ENCODE results near the gene PXYLP1.
"Not testable (repeated sequence)": the region's sequence is repeated elsewhere in the genome, so short reads cannot be mapped to it uniquely, and the experiment has no call there.

The PXYLP1 gene, protein sequence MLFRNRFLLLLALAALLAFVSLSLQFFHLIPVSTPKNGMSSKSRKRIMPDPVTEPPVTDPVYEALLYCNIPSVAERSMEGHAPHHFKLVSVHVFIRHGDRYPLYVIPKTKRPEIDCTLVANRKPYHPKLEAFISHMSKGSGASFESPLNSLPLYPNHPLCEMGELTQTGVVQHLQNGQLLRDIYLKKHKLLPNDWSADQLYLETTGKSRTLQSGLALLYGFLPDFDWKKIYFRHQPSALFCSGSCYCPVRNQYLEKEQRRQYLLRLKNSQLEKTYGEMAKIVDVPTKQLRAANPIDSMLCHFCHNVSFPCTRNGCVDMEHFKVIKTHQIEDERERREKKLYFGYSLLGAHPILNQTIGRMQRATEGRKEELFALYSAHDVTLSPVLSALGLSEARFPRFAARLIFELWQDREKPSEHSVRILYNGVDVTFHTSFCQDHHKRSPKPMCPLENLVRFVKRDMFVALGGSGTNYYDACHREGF

DNA sequence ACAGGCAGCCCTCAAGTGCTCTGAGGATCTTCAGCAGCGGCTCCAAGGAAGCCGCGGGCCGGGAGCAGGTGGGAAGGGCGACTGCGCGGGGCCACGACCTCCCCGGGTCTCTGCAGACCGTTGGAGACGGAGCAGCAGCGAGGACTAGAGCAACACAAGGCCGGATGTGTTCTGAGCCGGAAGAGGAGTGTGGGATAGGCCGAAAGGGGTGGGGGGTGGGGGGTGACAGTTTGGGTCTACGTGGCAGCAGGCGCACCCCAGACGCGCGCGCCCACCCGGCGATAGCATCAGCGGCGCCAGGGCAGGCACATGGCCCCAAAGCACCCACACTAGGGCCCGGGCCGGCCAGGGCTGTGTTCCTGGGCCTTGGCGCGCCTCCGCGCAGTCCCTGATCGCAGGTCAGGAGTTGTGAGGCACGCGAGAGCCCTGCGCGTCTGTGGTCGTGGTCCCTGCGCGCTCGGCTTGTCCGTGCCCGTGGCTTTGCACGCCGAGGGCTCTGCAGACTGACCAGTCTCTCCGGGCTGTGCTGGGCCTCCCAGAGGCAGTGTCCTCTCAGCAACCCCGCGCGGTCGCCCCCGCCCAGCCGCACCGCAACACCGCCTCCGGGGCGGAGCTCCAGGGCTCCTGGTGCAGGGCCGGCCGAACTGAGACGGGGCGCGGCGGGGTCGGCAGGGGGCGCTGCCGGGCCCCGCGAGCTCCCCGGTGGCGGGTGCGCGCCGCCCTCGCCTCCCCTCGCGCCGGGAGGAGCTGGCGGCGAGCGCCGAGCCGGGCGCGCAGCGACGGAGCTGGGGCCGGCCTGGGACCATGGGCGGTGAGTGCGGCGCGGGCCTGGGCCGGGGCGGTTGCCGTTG, at the start of gene PXYLP1:
Gene PXYLP1, plus strand, starts transcription at position 725 of the 851 bp plus-strand sequence. CDS start 28,351 bp downstream, outside the sequence.
- H3K27ac ChIP-seq, result no peak within 1 kb of the TSS
- peak; percentile 18 for DNase-seq (ENCODE audit: low read depth, low spot score)

DNA sequence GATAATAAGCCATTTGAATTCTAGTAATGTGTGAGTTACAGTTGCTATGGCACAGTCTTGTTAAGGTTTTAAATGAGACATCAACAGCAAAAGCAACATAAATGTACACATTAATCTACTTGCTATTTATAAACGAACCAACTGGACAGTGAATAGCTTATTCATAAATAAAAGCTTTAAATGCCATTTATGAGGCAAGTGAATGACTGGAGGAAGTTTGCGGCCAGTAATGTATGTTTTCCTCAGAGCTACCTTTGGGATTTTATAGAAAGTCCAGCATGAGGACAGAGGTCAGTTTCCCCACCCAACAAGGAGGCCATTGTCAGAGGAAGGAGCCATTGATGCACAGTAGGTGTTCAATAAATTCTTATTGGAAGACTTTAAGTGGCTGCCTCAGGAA, 48.0 kb upstream of the PXYLP1 start:
- H3K27ac ChIP-seq, result no peak overlapping the region

DNA sequence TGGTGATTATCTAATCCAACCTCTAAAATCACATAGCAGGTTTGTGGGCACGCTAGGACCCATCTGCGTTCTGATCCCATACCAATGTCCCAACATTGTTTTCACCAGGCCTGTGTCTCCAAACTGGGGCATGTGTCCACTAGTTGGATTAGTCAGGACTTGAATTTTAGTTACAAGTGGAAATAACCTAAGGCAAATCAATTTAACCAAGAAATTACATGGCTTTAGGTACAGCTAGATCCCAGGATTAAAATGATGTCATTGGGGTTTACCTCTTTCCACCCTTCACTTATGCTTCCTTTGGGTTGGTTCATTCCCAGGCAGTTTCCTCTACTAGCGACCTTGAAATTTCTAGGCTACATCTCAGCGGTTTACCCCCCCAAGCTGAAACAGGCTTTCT, 47.2 kb upstream of the PXYLP1 start:
- no peak overlapping the region for H3K27ac ChIP-seq
- DNase-seq (ENCODE audit: low read depth, low spot score), result peak; percentile 49

More for the DNA sequence above, 48.0 kb upstream of the PXYLP1 start:
- no peak for DNase-seq (ENCODE audit: low read depth, low spot score)

GRCh38 chr3:141191097-141191749, 40.4 kb upstream of the PXYLP1 start:
- DNase-seq (ENCODE audit: low read depth, low spot score), result peak; percentile 24
- H3K27ac ChIP-seq, result no peak overlapping the region

DNA sequence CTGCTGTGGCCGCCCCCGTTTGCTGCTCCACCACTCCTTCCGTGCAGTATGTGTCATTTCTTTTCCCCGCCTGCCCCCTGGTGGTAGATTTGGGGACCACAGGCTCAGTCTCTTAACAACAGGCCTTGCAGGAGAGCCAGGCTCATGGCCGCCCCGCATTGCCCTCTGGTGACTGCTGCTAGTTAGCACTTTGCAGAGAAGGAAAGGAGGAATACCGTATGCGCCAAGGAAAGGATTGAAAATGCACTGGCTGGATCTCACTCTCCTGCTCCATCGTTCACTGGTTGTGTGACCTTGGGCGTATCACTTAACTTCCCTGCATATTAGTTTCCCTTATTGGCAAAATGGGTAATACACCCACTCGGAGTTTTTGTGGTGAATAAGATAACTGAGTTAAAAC, 39.3 kb upstream of the PXYLP1 start:
- no peak overlapping the region for H3K27ac ChIP-seq
- DNase-seq (ENCODE audit: low read depth, low spot score), result peak; percentile 57

- no peak for DNase-seq (ENCODE audit: low read depth, low spot score)
- no peak overlapping the region for H3K27ac ChIP-seq
Observed at GRCh38 chr3:141193066-141193830, 38.4 kb upstream of the PXYLP1 start.

- no peak overlapping the region for H3K27ac ChIP-seq
- DNase-seq (ENCODE audit: low read depth, low spot score), result no peak
Observed at GRCh38 chr3:141201122-141201521, 30.5 kb upstream of the PXYLP1 start.

DNA sequence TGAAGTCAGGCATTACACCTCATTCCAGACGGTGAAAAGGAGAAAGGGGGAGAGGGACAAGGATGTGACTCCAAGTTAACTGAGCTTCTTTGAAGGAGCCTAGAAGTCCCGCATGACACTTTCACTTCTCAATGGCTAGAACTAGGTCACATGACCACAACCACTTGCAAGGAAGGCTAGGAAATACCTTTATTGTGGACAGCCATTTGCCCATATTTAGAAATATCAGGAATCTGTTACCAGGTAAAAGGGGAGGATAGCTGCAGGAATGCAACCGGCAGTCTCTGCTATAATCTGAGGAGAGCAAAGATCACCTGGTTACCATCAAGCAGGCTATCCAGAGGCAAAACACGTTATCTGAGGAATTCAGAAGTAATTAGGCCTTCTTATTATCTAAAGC, 28.9 kb upstream of the PXYLP1 start:
- H3K27ac ChIP-seq, result no peak overlapping the region
- no peak for DNase-seq (ENCODE audit: low read depth, low spot score)

GRCh38 chr3:141203866-141204265, 27.8 kb upstream of the PXYLP1 start:
- no peak for DNase-seq (ENCODE audit: low read depth, low spot score)
- no peak overlapping the region for H3K27ac ChIP-seq

DNA sequence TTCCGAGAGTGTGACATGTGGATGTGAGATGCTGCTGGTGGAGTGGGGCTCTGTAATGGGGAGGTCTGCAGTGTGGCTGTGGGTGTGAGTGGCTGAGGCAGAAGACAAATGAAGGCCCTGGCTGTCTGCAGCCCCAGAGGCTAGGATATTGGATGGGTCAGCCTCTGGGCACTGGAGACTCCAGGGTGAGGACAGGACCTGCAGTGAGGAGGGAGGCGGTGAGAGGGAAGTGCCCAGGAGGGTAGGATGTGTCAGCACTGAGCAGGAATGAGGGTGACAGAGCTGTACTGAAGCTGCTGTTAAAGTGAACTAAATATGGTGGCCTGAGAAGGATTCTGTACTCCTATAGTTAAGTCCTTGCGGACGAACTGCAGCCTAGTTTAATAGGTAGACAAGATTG, 27.3 kb upstream of the PXYLP1 start:
- H3K27ac ChIP-seq, result no peak overlapping the region
- no peak for DNase-seq (ENCODE audit: low read depth, low spot score)

DNA sequence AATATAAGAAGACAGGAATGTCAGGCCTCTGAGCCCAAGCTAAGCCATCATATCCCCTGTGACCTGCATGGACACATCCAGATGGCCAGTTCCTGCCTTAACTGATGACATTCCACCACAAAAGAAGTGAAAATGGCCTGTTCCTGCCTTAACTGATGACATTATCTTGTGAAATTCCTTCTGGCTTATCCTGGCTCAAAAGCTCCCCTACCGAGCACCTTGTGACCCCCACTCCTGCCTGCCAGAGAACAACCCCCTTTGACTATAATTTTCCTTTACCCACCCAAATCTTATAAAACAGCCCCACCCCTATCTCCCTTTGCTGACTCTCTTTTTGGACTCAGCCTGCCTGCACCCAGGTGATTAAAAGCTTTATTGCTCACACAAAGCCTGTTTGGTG, 20.3 kb upstream of the PXYLP1 start:
- DNase-seq (ENCODE audit: low read depth, low spot score); H3K27ac ChIP-seq: not testable (repeated sequence)

DNA sequence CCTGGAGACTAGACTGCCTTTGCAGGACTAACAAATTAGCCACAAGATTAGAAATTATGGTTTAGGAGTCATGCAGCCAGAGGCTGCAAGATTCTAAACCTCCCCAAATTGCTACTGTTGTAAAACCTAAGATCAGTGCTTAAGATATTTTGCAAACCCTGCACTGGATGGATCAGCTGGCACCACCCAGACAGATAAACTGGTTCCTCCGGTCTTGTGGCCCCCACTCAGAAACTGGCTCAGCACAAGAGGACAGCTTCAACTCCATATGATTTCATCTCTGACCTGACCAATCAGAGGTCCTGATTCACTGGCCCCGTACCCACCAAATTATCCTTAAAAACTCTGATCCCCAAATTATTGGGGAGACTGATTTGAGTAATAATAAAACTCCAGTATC, 19.5 kb upstream of the PXYLP1 start:
- no peak overlapping the region for H3K27ac ChIP-seq

GRCh38 chr3:141212555-141212954, 19.1 kb upstream of the PXYLP1 start:
- DNase-seq (ENCODE audit: low read depth, low spot score), result no peak

More for the DNA sequence above, 19.5 kb upstream of the PXYLP1 start:
- DNase-seq (ENCODE audit: low read depth, low spot score), result no peak

GRCh38 chr3:141216975-141217374, 14.7 kb upstream of the PXYLP1 start:
- H3K27ac ChIP-seq, result no peak overlapping the region
- no peak for DNase-seq (ENCODE audit: low read depth, low spot score)

More at GRCh38 chr3:141212555-141212954, 19.1 kb upstream of the PXYLP1 start:
- no peak overlapping the region for H3K27ac ChIP-seq

DNA sequence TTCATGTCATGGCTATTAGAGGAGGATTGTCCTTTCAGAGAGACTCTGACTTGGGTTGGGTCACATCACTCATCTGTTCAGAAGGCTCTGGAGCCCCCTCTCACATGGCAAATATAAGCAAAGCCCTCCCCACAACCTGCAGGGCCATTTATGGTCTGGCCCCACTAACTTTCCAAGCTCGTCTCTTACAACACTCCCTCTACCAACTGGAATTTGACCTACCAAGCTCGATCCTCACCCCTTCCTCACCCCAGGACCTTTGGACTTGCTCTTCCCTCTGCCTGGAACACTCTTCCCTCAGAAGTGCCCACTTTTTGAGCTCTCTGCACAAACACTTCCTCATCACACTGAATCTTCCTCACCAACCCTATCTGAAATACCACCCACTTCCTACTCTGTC, 14.2 kb upstream of the PXYLP1 start:
- H3K27ac ChIP-seq, result no peak overlapping the region
- no peak for DNase-seq (ENCODE audit: low read depth, low spot score)

GRCh38 chr3:141218162-141218835, 13.3 kb upstream of the PXYLP1 start:
- no peak for DNase-seq (ENCODE audit: low read depth, low spot score)

DNA sequence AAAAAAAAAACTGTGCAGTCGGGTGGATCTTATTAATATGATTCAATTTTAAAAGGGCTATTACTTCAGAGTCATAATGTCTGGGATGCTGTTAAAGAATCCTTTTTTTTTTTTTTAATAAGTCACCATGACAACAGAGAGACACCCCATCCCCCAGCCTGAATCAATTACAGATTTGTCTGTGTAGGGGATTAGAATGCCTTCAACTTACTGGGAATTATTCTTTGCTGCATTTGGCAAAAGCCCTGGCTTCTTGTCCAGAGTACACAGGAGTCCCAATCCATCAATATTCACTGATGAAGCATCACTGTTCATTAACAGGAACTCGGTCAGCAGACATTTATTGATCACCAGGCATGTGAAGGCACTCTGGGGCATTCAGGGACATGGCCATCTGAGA, 12.7 kb upstream of the PXYLP1 start:
- no peak for DNase-seq (ENCODE audit: low read depth, low spot score)
- H3K27ac ChIP-seq, result no peak overlapping the region

More at GRCh38 chr3:141218162-141218835, 13.3 kb upstream of the PXYLP1 start:
- H3K27ac ChIP-seq, result no peak overlapping the region

- no peak for DNase-seq (ENCODE audit: low read depth, low spot score)
- no peak overlapping the region for H3K27ac ChIP-seq
Observed at GRCh38 chr3:141223673-141224166, 7.9 kb upstream of the PXYLP1 start.

- DNase-seq (ENCODE audit: low read depth, low spot score), result no peak
- H3K27ac ChIP-seq, result no peak overlapping the region
Observed at GRCh38 chr3:141225939-141226338, 5.7 kb upstream of the PXYLP1 start.

All from epithelial cell of prostate (primary cell).